SIG-M5 (cell line): Measurements from ENCODE around the gene CFAP46.

Experiments used
- DNase-seq: peaks from one replicate; lab custom pipeline; 2025; lab: John Stamatoyannopoulos, UW

Gene CFAP46

GRCh38 chr10:132861884-132862461 is 80.4 kb downstream of the CFAP46 start:
- DNase-seq, result no peak

- DNase-seq, result no peak
Observed at GRCh38 chr10:132861116-132861691, 81.2 kb downstream of the CFAP46 start.

GRCh38 chr10:132860532-132860931 is 81.8 kb downstream of the CFAP46 start:
- no peak for DNase-seq

- DNase-seq, result no peak
Observed at GRCh38 chr10:132859084-132859855, 83.1 kb downstream of the CFAP46 start.

GRCh38 chr10:132858121-132859081 is 84.0 kb downstream of the CFAP46 start:
- DNase-seq, result no peak

- DNase-seq, result no peak
Observed at GRCh38 chr10:132856869-132857524, 85.4 kb downstream of the CFAP46 start.

- no peak for DNase-seq
Observed at GRCh38 chr10:132855889-132856288, 86.5 kb downstream of the CFAP46 start.

GRCh38 chr10:132851451-132851850 is 90.9 kb downstream of the CFAP46 start:
- no peak for DNase-seq

- DNase-seq, result no peak
Observed at GRCh38 chr10:132850896-132851295, 91.5 kb downstream of the CFAP46 start.

GRCh38 chr10:132850246-132850645 is 92.1 kb downstream of the CFAP46 start:
- DNase-seq, result no peak

GRCh38 chr10:132849546-132850031 is 92.8 kb downstream of the CFAP46 start:
- no peak for DNase-seq

- no peak for DNase-seq
Observed at GRCh38 chr10:132848951-132849545, 93.3 kb downstream of the CFAP46 start.

- DNase-seq, result no peak
Observed at GRCh38 chr10:132848291-132848701, 94.1 kb downstream of the CFAP46 start.

- DNase-seq, result no peak
Observed at GRCh38 chr10:132847856-132848255, 94.5 kb downstream of the CFAP46 start.

GRCh38 chr10:132847416-132847777 is 95.0 kb downstream of the CFAP46 start:
- DNase-seq, result no peak

GRCh38 chr10:132846631-132847415 is 95.5 kb downstream of the CFAP46 start:
- no peak for DNase-seq

- no peak for DNase-seq
Observed at GRCh38 chr10:132845780-132846595, 96.4 kb downstream of the CFAP46 start.

GRCh38 chr10:132845041-132845551 is 97.3 kb downstream of the CFAP46 start:
- DNase-seq, result no peak
